Colon (tissue), 2 donors: Measurements from ENCODE around the gene VEGFD.
"Not testable (repeated sequence)": the region's sequence is repeated elsewhere in the genome, so short reads cannot be mapped to it uniquely, and the experiment has no call there.

ENCODE experiments used
- FAIRE-seq: peaks from 2 replicates; lab custom pipeline; 2012; peaks lifted over from hg19 to GRCh38; lab: Jason Lieb, UNC
- donor health status: control.
- donor health status: control.

Gene VEGFD

DNA sequence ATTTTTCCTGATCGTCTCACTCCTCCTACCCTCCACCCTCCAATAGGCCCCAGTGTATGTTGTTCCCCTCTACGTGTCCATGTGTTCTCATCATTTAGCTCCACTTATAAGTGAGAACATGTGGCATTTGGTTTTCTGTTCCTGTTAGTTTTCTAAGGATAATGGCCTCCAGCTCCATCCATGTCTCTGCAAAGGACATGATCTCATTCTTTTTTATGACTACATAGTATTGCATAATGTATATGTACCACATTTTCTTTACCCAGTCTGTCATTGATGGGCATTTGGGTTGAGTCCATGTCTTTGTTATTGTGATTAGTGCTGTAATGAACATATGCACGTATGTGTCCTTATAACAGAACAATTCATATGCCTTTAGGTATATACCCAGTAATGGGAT lies 78.3 kb downstream of the VEGFD start:
- not testable (repeated sequence) for FAIRE-seq

DNA sequence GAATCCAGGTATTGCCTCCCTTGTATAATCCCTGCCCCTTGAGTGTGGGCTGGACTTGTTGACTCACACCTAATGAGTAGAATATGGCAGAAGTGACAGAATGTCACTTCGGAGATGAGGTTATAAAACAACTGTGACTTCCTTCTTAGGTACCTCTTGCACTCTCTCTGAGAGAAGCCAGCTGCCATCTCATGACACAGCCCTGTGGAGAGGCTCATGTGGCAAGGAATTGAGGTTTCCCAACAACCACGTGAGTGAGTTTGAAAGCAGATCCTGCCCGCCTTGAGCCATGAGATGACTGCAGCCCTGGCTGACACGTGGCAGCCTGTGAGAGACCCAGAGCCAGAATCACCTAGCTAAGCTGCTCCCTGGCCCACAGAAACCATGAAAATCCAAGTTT lies 82.3 kb downstream of the VEGFD start:
- no peak for FAIRE-seq

DNA sequence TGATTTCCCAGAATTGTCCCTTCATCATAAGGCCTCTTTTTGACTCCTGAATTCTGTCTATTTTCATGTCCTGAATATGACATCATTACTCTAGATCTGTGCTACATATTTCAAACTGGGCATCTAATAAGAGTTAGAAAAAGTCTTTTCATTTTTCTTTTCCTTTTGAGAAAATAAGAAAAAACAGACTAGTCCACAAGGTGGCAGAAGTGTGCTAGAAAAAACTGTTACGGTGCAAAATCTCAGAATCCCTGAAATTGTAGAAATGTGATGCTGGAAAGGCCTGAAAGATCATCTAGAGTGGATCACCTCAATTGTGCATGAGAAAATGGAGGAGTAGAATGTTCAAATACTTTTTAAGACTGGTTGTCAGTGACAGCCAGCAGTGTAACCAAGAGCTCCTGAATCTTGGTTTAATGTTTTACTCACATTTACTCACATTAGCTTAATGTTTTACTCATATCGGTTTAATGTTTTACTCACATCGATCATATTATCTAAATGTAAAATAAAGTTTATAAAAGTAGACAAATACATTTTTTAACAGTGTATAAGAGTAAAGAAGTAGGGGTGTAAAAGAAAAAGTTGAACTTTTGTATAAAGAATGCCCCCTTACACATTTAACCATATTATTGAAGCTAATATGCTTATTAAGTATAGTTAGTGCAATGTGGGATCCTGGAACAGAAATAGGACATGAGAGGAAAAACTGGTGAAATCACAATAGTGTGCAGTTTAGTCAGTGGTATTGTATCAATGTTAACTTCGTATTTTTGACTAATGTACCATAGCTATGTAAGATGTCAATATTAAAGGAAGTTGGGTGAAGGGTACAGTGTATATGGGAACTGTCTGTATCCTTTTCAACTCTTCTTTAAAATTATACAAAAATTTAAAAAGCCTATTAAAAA lies 84.0 kb downstream of the VEGFD start:
- FAIRE-seq: peak; percentile 93

DNA sequence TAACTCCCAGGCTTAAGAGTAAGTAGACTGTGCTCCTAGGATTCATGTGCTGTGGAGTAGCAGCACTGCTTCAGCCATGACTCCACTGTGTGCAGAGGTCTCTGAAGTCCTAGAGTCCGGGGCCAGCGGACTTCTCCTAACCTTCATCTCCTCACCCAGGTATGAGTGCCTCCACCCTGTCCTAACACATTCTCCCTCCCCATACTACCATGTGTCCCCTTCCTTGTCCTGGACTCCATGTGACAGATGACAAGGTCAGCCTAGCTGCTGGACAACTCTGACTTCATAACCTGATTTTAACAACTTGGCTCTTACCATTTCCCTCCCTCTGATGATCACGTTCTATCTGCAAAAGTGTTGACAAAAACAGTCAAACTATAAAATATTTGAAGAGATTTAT lies 85.4 kb downstream of the VEGFD start:
- FAIRE-seq: no peak

DNA sequence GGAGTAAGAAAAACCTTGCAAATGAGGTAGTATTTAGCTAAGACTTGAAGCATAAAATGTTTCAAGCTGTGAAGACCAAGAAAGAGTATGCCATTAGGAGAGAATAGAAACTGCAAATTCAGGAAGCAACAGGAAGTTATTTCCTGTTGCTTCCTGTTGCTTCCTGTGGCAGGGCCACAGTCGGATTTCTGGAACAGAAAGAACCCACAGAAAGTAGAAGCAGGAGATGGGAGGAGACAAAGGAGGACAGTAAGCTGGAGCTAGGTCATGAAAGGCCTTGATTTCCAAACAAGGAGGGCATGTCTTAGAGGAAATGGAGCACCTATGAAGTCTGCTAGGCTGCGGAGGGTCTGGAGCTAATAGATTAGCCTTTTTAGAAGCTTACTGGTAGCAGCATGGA lies 86.0 kb downstream of the VEGFD start:
- no peak for FAIRE-seq
